Stimulated activated CD8-positive, alpha-beta memory T cell treated with anti-CD3 and anti-CD28 coated beads, Interleukin-15, amount 100 ng/mL, for 4 hours (primary cell): Measurements from ENCODE around the gene TMEM125.

ENCODE experiments used
- DNase-seq, 2 donors: peaks; one replicate each; pipeline ENCODE4 v3.0.0-alpha.2; 2020; ENCODE audit warnings: low read depth in 2 of 2

TMEM125 gene

DNA sequence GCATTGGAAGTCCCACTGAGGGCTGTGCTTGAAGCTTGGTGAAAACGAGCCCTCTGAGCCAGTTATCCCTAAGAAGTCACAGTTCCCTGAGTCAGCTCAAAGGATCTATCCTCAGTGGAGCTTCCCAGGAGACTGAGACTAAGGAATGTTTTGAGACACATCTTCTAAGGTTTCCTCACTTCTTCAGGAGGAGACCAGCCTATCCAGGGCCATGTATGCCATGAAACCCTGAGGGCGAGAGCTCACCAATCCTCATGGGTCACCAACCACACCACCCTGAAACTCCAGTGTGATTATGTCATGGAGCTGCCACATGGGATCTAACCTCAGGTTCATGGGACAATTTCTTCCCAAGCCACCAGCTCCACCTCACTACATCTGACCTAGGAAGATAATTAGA is 23.4 kb downstream of the TMEM125 start:
- no peak for DNase-seq

DNA sequence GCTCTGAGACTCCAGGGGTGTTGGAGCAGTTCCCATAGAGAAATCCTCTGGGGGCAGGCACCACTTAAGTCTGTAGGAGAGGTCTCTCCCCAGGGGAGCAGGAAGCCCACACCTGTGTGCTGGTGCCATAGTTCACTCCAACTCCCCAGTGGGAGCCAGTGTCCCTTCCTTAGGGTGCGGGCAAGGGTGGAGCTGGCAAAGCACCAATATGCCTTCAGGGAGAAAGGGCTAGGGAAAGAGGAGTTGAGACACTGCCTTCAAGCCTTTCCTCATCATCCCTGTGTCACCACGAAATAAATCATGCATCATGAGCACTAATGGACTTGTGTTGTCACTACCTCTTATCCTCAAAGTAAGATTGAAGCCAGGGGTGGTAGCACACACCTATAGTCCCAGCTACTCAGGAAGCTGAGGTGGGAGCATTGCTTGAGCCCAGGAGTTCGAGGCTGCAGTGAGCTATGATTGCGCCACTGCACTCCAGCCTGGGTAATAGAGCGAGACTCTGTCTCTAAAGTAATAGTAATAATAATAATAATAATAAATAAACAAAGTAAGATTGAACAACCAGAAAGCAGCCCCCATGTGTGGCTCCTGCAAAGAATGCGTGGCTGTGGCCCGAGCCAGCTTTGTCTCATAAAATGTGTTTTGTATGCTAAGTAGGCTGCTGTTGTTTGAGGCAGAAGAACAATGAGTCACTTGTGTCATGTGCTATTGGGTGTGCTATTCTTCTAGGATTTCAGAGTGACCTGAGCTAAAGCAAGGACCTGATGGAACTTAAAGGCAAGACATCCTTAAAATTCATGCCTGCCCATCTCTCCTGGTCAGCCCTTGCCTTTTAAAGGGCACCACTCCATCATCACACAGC is 24.3 kb downstream of the TMEM125 start:
- no peak for DNase-seq

DNA sequence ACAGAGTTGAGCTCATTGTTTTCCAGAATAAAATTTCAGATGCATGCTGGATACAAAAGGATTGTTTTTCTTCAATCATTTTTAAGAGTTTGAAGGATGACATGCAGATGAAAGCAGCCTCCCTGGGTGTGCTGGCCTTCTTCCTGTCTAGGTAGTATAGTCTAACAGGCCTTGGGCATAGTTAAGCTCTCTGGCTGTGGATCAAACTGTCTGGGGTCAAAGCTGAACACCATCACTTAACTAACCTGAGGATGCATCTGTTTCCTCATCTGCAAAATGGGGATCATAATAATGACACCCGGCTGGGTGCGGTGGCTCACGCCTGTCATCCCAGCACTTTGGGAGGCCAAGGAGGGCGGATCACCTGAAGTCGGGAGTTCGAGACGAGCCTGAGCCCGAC is 25.0 kb downstream of the TMEM125 start:
- DNase-seq, result no peak

DNA sequence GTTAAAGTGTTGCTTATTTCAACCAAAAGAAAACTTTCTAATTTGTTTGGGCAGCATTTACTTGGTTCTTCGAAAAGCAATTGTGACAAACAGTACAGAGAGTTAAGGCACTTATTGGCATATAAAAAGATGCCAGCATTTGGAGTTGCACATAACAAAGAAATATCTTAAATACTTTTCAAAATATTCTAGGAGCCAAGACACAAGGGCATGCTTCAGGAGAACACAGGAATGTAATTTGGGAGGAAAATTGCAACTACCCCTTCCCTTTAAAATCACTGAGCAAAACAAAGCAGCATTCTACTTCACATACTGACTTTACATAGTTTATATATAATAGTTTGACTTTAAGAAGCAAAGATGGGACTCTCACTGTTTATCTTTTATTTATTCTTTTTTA is 26.4 kb downstream of the TMEM125 start:
- DNase-seq, result no peak

DNA sequence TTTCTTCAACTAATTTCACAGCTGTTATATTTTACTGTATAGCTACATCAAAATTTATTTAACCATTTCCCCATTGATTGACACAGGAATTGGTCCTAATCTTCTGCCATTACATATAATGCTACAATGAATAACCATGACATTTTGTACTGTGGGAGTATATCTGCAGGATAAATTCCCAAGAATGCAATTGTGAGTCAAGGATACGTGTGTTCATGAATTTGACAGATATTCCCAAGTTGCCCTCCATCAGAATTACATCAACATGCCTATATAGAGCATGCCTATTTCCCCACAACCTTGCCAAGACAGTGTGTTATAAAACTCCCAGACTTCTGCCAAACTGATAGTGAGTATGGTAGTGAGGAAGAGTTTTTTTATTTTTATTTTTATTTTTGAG is 28.3 kb downstream of the TMEM125 start:
- no peak for DNase-seq

DNA sequence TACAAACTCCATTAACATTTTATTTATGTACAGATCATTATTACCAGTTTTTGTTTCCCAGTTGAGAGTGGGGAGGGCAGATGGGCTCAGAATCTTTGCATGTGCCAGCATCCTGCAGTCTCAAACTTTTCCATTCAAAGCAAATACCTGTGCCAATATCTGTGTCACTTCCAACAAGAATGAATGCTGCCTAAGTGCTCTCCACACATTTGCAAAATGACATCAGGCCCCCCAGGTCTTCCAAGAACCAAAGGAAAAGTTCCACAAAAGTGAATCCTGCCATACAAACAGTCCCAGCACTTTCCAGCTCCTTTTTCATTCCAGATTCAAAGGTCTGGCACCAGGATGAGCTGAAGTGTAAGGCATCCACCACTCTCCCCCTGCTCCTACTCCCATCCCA is 29.3 kb downstream of the TMEM125 start:
- no peak for DNase-seq

DNA sequence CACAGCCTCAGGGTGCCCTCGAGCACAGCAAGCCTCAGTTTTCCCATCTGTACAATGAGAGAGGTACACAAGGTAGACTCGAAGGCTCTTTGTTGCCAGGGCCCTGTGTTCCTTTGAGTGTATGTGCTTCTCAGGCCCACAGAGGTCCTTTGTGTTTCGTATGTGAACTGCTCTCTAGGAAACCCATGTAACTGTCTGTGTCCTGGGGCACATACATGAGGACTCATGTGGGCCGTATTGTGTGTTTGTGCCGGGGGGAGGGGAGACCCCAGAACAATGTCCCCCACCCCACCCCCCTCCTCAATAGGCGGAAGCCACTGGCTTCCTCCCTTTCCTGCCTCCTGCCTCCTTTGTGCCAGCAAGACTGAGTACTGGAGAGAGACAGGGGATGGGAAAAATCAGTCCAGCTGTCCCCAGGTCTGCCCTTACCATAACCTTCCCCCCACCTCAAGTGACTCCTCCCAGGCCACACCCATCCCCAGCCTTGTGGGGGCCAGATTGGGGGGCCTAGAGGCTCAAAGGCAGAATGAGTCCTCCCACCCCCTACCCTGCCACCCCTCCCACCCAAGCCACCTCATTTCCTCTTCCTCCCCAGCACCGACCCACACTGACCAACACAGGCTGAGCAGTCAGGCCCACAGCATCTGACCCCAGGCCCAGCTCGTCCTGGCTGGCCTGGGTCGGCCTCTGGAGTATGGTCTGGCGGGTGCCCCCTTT is 30.8 kb downstream of the TMEM125 start, which contains the start of gene TIE1:
Gene TIE1, plus strand, starts transcription at position 605 of the 717 bp plus-strand sequence. Its CDS starts 90 bp downstream, at position 695.
- no peak for DNase-seq

DNA sequence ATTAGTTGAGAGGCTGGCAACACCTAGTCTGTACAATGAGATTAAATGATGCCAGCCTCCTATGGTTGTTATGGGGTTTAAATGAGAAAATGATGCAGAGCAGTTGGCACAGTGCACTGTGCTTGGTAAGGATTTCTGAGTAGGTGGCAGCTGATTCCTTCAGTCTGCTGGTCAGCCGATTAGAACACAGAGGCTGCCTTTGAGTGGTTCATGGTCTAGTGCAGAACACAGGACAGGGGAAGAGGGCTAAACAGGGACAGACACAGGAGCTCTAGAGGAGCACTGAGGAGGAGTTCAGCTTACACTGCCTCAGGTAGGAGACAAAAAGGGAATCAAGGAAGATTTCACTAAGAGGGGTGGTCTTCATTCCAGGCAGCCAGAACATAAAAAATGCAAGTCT is 32.4 kb downstream of the TMEM125 start:
- no peak for DNase-seq

DNA sequence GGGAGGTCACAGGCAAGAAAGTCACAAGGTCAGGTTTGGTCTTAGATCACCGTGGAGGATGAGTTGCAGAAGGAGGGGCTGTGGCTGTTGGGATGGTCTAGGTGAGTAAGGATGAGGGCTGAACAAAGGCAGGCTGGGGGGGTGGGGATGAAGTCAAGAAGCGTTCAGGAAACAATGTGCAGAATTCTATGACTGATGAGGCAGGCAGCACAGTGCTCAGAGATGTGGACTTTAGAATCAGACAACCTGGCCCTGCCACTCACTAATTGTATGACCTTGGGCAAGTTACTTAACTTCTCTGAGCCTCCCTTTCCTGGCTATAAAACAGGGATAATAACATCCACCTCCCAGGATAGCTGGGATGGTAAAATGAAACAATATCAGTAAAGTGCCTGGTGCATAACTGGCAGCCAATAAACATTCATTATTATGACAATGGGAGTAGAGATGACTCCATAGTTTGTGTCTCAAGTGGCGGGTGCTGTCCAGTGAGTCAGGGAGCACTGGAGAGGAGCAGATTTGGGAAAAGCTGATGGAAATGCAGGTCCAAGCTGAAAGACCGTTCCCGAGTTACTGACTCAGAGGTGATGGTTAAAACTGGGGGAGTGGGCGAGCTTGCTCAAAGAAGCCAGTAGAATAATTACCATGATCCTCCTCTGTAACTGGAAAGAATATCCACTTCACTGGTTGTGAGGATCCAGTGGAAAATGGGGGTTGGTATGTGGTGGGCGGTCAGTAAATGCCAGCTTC is 33.1 kb downstream of the TMEM125 start:
- DNase-seq, result no peak

DNA sequence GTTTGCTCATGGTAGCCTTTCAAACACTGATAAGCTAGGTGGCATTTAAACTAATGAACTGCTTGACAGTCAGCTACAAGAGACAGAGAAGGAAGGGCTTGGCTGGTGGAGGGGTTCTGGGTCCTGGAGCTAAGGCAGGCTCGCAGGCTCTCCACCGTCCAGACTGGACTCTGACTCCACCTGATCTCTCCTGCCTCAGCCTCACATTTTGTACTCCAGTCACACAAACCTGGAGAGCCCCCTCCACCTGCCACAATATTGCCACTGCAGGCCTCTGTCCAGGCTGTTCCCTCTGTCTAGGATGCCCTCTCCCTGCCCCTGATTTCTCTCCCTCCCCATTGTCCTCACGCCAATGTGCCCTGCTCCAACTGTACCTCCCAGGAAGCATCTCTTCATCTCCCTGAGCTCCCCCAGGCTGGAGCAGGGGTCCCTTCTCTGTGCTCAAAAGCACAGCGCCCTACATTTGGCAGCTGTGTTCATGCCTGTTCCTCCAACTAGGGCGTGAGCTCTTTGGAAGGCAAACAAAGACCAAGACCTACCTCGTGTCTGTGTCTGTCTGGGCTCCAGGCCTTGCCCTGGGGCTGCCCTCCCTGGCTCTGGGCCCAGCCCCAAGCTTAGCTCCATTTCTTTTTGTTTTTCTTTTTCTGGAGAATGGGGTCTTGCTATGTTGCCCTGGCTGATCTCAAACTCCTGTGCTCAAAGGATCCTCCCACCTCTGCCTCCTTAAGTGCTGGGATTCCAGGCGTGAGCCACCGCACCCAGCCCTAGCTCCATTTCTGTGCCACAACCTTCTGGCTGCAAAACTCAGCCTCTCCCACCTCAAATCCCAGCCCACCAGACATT is 33.9 kb downstream of the TMEM125 start:
- no peak for DNase-seq

DNA sequence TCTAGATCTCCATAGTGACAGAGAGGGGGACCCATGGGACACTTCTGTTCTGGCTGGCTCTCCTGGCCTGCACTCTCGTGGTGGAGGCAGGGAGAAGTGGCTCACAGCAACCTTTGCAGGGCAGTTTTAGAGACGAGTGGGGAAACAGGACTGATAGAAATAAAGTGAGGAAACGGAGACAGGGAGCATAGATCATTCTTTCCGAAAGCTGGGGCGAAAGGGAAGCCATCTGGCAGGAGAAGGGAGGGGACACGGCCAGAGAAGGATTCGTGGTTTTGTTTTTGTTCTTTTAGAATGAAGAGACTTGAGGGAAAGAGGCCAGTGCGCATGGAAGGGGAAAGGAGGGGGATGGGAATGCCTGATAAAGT is 34.5 kb downstream of the TMEM125 start:
- DNase-seq, result no peak

DNA sequence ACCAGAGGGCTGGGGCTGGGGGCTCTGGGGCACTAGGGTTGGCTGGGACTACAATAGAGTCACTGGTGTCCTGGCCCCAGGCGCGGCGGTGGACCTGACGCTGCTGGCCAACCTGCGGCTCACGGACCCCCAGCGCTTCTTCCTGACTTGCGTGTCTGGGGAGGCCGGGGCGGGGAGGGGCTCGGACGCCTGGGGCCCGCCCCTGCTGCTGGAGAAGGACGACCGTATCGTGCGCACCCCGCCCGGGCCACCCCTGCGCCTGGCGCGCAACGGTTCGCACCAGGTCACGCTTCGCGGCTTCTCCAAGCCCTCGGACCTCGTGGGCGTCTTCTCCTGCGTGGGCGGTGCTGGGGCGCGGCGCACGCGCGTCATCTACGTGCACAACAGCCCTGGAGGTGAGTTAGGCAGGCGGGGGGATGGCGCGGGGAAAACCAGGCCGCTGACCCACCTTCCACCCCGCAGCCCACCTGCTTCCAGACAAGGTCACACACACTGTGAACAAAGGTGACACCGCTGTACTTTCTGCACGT is 35.1 kb downstream of the TMEM125 start:
- no peak for DNase-seq

DNA sequence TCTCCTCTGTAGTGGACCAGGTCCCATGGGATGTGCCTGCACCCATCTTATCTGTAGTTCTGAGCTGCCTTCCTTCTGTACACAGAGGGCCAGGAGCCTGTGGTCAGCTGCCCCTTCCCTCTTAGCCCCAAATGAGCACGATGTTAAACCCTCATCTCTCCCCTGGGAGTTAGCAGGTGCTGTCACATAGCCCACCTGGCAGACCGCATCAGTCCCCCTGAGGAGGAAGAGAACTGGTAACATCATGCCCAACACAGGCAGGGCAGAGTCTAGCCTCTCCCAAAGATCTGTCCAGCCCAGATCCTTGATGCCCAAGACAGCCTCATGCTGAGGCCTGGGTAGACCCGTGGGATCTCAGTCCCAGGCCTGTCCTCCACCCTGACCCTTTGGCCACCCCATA is 35.7 kb downstream of the TMEM125 start:
- no peak for DNase-seq

DNA sequence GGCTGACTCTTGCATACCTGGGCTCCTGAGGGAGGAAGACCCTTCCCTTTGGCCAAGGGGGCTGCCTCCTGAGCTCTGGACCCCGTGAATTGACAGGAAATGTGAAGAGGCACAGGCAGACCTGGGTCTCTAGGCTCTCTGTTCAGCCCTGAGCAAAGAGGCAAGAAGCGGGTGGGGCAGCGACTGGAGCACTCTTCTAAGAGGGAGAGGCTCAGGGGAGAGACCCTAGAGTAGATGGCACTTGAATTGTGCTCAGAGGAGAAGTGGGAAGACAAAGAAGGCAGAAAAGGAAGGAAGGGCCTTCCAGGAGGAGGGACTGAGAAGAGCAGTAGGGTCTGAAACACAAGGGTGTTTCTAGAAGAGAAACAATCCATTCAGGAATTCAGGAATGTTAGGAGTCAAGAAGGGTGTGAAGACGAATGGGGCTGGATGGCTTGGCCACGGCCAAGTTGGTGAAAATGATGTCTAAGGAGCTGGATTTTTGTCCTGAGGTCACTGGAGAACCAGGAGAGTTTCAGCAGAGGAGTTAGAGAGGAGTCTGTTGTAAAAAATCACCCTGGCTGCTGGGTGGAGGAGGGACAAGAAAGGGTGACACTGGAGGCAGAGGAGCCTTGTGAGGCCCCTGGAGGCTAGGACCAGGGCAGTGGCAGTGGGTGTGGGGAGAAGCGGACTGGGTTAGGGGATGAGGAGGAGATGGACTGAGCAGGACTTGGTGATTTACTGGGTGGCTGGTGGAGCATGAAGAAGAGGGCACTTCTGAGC is 36.3 kb downstream of the TMEM125 start:
- no peak for DNase-seq

DNA sequence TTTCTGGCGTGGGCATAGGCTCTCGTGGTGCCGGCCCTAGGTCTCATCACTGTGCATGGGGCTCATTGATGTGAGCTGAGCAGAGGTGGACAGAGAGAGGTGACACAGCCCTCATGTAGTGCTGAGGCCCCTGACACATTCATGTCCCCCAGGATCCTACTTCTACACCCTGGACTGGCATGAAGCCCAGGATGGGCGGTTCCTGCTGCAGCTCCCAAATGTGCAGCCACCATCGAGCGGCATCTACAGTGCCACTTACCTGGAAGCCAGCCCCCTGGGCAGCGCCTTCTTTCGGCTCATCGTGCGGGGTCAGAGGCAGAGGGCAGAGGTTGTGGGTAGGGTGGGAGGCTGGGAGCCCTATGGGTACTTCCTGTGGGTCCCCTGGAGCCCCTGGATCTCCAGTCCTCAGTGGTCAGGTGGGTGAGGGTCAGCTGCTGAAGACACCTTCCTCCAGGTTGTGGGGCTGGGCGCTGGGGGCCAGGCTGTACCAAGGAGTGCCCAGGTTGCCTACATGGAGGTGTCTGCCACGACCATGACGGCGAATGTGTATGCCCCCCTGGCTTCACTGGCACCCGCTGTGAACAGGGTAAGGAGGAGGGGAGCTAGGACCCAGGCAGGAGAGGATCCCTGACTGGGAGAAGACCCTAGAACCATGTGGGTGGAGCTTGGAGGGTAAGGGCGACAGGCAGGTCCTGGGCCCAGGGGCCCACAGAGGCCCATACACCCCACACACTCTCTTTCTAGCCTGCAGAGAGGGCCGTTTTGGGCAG is 37.1 kb downstream of the TMEM125 start:
- DNase-seq, result no peak

DNA sequence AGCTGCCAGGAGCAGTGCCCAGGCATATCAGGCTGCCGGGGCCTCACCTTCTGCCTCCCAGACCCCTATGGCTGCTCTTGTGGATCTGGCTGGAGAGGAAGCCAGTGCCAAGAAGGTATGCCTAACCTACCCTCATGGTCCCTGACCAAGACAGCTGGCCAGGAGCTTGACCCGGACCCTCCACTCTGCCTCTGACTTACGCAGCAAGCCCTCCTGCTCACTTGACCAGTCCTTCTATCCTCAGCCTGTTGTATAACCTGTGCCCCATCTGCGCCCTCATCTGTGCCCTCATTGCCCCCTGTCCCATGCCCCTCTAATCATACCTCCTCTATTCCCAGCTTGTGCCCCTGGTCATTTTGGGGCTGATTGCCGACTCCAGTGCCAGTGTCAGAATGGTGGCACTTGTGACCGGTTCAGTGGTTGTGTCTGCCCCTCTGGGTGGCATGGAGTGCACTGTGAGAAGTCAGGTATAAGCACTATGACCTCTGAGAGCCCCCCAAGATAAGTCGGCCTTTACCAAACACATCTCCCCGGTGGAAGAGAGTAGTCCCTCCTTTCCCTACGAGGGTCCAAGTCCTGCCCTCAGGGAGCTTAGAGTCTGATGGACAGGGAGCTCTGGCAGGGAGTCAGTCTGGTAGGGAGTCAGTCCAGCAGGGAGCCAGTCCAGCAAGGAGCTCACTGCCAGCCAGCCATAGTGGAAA is 37.8 kb downstream of the TMEM125 start:
- no peak for DNase-seq

DNA sequence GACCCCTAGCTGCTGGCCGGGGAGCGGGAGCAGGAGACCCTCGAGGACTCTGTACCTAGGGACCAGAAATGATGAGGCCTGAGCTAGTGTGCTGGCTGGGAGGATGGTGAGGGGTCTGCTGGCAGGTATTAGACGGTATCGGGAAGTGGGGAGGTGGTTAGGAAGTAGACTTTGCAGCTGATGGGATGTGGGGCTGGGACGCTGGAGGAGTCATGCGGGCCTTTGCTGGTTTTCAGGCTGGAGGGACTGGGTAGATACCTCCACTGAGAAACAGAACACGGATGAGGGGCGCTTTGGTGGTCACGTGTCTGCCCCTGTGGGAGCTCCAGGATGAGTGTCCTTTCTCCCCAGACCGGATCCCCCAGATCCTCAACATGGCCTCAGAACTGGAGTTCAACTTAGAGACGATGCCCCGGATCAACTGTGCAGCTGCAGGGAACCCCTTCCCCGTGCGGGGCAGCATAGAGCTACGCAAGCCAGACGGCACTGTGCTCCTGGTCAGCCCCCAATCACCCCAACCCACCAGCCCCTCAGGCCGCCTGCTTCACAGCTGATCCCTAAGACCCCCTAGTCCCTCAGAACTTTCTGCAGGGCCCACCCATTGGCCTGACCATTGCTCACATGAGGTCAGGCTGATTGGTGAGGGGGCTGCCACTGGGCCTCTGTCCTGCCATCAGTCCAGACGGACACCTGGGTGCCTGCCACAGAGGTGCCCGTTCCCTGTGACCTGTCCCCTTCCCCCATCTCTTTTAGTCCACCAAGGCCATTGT is 39.0 kb downstream of the TMEM125 start:
- DNase-seq, result no peak

DNA sequence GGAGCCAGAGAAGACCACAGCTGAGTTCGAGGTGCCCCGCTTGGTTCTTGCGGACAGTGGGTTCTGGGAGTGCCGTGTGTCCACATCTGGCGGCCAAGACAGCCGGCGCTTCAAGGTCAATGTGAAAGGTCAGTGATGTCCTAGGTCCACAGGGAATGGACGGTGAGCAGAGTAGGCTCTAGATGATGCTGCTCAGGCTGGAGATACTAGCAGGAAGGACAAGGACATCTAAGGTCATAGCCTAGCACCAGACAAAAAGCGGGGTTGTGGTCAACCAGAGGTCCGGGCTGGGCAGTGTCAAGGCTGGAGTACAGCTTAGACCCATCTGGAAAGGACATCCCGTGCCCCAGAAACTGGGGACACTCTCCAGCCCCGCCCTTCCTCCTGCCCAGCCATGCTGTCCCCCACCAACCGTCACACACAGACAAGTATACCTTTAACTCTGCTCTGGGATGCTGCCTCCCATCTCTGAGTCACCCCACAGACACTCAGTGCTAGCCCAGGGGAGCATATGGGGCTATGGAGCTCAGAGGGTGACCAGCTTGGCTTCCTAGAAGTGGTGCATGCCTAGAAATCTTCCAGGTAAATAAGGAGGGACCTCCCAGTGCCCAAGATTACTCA is 39.7 kb downstream of the TMEM125 start:
- no peak for DNase-seq
